GM23248 (cell line): ENCODE results near the gene SECISBP2L. TPM values are rescaled to one million over a fixed set of nuclear protein-coding genes. Genes with fewer than 3 reads are reported as not detected.
A peak's percentile ranks its signal among the peaks of the same experiment; 100 is the strongest.

Source experiments
- DNase-seq: peaks from one replicate; pipeline ENCODE4 v3.0.0-alpha.2; 2015
- H2AFZ ChIP-seq: fragments of 200-600 bp; sonication (generic); 2 replicates; pipeline ENCODE4 v1.6.1; 2016; ENCODE audit warnings: antibody characterized with exemption
- H3F3A ChIP-seq: fragments of 200-600 bp; sonication (generic); 2 replicates; pipeline ENCODE4 v1.6.1; 2016; ENCODE audit warnings: mild to moderate bottlenecking, antibody characterized with exemption, mixed run types; ENCODE audit not compliant: insufficient read depth
- H3K27ac ChIP-seq: fragments of 200-600 bp; sonication (generic); 2 replicates; pipeline ENCODE4 v1.5.1; 2016; ENCODE audit warnings: mild to moderate bottlenecking
- H3K27me3 ChIP-seq: fragments of 200-600 bp; sonication (generic); replicated peaks from 2 replicates; pipeline ENCODE4 v1.6.1; 2016; ENCODE audit warnings: mild to moderate bottlenecking; ENCODE audit not compliant: insufficient read depth
- H3K36me3 ChIP-seq: fragments of 200-600 bp; sonication (generic); 2 replicates; pipeline ENCODE4 v1.6.1; 2016; ENCODE audit warnings: low read depth, mild to moderate bottlenecking
- H3K4me1 ChIP-seq: fragments of 200-600 bp; sonication (generic); 2 replicates; pipeline ENCODE4 v1.6.1; 2016; ENCODE audit warnings: mild to moderate bottlenecking; ENCODE audit not compliant: insufficient read depth
- H3K4me2 ChIP-seq: fragments of 200-600 bp; sonication (generic); one replicate; pipeline ENCODE4 v1.6.1; 2016; ENCODE audit warnings: mild to moderate bottlenecking; ENCODE audit not compliant: unreplicated experiment
- H3K4me3 ChIP-seq: fragments of 200-600 bp; sonication (generic); 2 replicates; pipeline ENCODE4 v1.5.1; 2016; ENCODE audit warnings: mild to moderate bottlenecking
- H3K79me2 ChIP-seq: fragments of 200-600 bp; sonication (generic); 2 replicates; pipeline ENCODE4 v1.6.1; 2016; ENCODE audit warnings: mild to moderate bottlenecking; ENCODE audit not compliant: insufficient read depth
- H3K9ac ChIP-seq: fragments of 200-600 bp; sonication (generic); 2 replicates; pipeline ENCODE4 v1.6.1; 2016; ENCODE audit warnings: mild to moderate bottlenecking
- H3K9me2 ChIP-seq: fragments of 200-600 bp; sonication (generic); 2 replicates; pipeline ENCODE4 v1.6.1; 2016; ENCODE audit warnings: mixed run types, mild to moderate bottlenecking, moderate library complexity; ENCODE audit not compliant: insufficient read depth
- H3K9me3 ChIP-seq: fragments of 200-600 bp; sonication (generic); one replicate; pipeline ENCODE4 v1.6.1; 2017; ENCODE audit warnings: low read depth
- H4K20me1 ChIP-seq: fragments of 200-600 bp; sonication (generic); 2 replicates; pipeline ENCODE4 v1.6.0; 2016; ENCODE audit not compliant: insufficient read depth
- EZH2 ChIP-seq: fragments of 200-600 bp; sonication (generic); IDR thresholded peaks from 2 replicates; pipeline ENCODE4 v1.6.1; 2018; ENCODE audit warnings: antibody characterized with exemption, mild to moderate bottlenecking; ENCODE audit not compliant: insufficient read depth, poor library complexity, severe bottlenecking
- EZH2phosphoT487 ChIP-seq: fragments of 200-600 bp; sonication (generic); IDR thresholded peaks from 2 replicates; pipeline ENCODE4 v1.6.1; 2018; ENCODE audit warnings: antibody characterized with exemption, moderate library complexity, mild to moderate bottlenecking, low read depth; ENCODE audit not compliant: insufficient read depth
- WGBS, 2 experiments: methylation state at CpG; one replicate each; pipeline ENCODE4 v1.1.6; 2015 to 2017; ENCODE audit warnings: low lambda C conversion rate in 2 of 2, low coverage in 1 of 2; ENCODE audit errors: missing lambda C conversion rate in 2 of 2; 5-methylcytosine and 5-hydroxymethylcytosine counted together
- in situ Hi-C: fragments of 300-500 bp; cut with MboI; formaldehyde crosslinking; loops from 2 replicates; pipeline ENCODE4 v1.15.0; 2020
- polyA plus RNA-seq: library from polyadenylated mRNA; unstranded; fragments of >200 nt; fragmentation: Nextera tagmentation; extraction: Ambion mirVana; gene quantifications from 2 replicates; pipeline ENCODE4 v1.2.1, GENCODE V29; 2016
- total RNA-seq: library from RNA; depleted of rRNA; stranded (reverse); fragments of >200 nt; shearing (Covaris generic); gene quantifications from 2 replicates; pipeline ENCODE4 v1.2.3, GENCODE V29; 2014

The SECISBP2L gene
- total and polyA plus RNA-seq, 2 experiments from 2014 or later = 26.8 to 29.8 TPM

DNA sequence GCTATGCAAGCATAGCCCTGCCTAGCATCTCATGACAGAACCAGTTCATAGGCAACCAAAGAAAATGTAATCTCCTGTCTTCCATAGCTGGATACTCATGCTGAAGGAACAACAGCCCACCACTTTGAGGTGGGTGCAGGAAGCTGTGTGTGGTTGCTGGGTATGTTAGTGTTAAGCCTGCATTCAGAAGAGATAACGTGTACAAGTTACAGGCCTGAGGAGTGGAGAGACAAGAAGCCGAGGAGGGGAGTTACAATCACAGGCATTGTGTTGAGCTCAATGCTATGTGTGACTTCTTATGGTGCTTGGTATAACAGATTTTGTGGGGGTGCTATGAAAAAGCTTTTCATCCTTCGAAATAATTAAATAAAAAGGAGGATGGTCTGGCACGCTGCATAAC lies 42.8 kb upstream of the SECISBP2L start:
- H3K4me2 ChIP-seq = no peak overlapping the region
- no peak overlapping the region for H3K9ac ChIP-seq
- H4K20me1 ChIP-seq = no peaks in the 10 kb centered on the region
- H3K36me3 ChIP-seq = no peaks in the 10 kb centered on the region
- H3K27me3 ChIP-seq = no peaks in the 10 kb centered on the region
- no peaks in the 10 kb centered on the region for H3K9me3 ChIP-seq
- in situ Hi-C loops = no loop called here
- no peak for DNase-seq
- no peak overlapping the region for H2AFZ ChIP-seq
- no peaks in the 10 kb centered on the region for H3K79me2 ChIP-seq
- TF ChIP-seq EZH2 (no peak), EZH2phosphoT487 (no peak)
- 75 to 84% methylated on average over 4 of the region's 4 CpGs for WGBS, 2 experiments
- peaks cover 6% of the 10 kb centered on the region for H3K4me1 ChIP-seq
- H3F3A ChIP-seq = peaks cover 13% of the 10 kb centered on the region
- no peak overlapping the region for H3K4me3 ChIP-seq
- H3K27ac ChIP-seq = no peak overlapping the region
- no peaks in the 10 kb centered on the region for H3K9me2 ChIP-seq

DNA sequence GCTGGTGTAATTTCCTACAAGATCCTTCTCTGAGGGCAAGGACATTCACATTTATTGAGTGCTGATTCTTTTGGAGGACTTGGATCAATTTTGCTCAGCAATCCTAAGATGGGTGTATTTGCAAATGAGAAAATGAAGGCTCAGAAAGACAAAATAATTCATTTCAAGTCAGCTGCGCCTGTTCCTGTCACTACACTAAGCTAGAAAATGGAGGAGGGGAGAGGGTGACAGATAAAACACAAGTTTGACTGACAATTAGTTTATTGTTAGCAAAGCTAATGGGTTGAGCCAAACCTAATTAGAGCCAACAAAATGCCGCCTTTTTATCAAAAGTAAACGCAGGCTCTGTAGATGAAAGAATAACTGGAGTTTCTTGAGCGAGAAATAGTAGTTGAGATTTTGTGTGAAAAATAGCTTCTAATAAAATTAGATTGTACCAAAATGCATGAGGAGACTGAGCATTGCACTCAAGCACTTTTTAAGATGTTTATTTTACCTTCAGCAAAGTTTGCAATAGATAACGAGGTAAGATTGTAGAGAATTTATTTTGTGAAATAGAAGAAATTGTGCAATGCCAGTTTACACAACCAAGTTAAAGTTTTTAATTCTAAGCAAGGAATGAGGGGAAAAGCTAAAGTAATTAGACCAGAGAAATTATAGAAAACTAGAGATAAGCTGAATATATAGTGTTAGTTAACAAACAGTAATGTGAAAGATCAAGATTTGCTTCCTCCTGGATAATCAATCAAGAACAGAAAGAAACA lies 39.6 kb upstream of the SECISBP2L start:
- H3K27me3 ChIP-seq = no peaks in the 10 kb centered on the region
- in situ Hi-C loops = no loop called here
- H3K9me3 ChIP-seq = no peaks in the 10 kb centered on the region
- no peaks in the 10 kb centered on the region for H3K79me2 ChIP-seq
- no peak overlapping the region for H3K9ac ChIP-seq
- peaks cover 30% of the 10 kb centered on the region for H3F3A ChIP-seq
- H3K27ac ChIP-seq = no peak overlapping the region
- peaks cover 31% of the 10 kb centered on the region for H3K4me1 ChIP-seq
- no peak for TF ChIP-seq EZH2phosphoT487
- no peak for TF ChIP-seq EZH2
- H3K4me2 ChIP-seq = no peak overlapping the region
- WGBS, 2 experiments = 93 to 94% methylated on average over 5 of the region's 5 CpGs
- no peaks in the 10 kb centered on the region for H3K36me3 ChIP-seq
- no peak overlapping the region for H2AFZ ChIP-seq
- no peaks in the 10 kb centered on the region for H3K9me2 ChIP-seq
- no peak for DNase-seq
- no peaks in the 10 kb centered on the region for H4K20me1 ChIP-seq
- no peak overlapping the region for H3K4me3 ChIP-seq

DNA sequence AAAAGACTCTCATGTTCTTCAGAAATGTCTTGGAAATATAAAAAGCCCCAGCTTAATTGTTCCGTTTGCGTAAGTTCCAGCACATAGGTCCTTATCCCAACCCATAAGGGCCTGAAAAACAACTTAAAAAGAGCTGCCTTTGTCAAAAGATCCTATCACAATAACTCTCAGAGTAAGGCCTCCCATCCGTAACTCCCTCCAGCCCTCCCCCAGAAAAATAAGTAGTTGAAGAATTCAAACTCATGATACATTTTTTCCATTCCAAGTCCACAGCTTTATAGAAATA lies 38.0 kb upstream of the SECISBP2L start:
- Histone ChIP-seq H3K9me2 (no peaks in the 10 kb centered on the region), H3K27me3 (no peaks in the 10 kb centered on the region), H3K27ac (peak overlapping the region; percentile 89), H3K79me2 (no peaks in the 10 kb centered on the region), H3K9ac (peak overlapping the region; percentile 63; the same call in 1 of the 2 replicates), H3K4me3 (no peak overlapping the region), H3F3A (peaks cover 30% of the 10 kb centered on the region), H3K4me2 (no peak overlapping the region), H4K20me1 (no peaks in the 10 kb centered on the region), H3K4me1 (peaks cover 31% of the 10 kb centered on the region), H2AFZ (peak overlapping the region; percentile 33; the same call in 1 of the 2 replicates), H3K9me3 (no peaks in the 10 kb centered on the region), H3K36me3 (no peaks in the 10 kb centered on the region)
- 92 to 98% methylated on average over 3 of the region's 3 CpGs for WGBS, 2 experiments
- DNase-seq = no peak
- in situ Hi-C loops = no loop called here
- TF ChIP-seq EZH2 = no peak

GRCh38 chr15:49083401-49084284 lies 37.4 kb upstream of the SECISBP2L start:
- peak overlapping the region; percentile 55 for H3K4me2 ChIP-seq
- H3K4me1 ChIP-seq = peaks cover 31% of the 10 kb centered on the region
- H3K9ac ChIP-seq = peak overlapping the region; percentile 63
- peak overlapping the region; percentile 89 for H3K27ac ChIP-seq
- in situ Hi-C loops = no loop called here
- H3K4me3 ChIP-seq = peak overlapping the region; percentile 6; the same call in 1 of the 2 replicates
- no peaks in the 10 kb centered on the region for H3K36me3 ChIP-seq
- no peaks in the 10 kb centered on the region for H4K20me1 ChIP-seq
- H2AFZ ChIP-seq = peak overlapping the region; percentile 33
- peaks cover 30% of the 10 kb centered on the region for H3F3A ChIP-seq
- TF ChIP-seq EZH2phosphoT487 = no peak
- TF ChIP-seq EZH2 = no peak
- 63 to 73% methylated on average over 5 of the region's 5 CpGs for WGBS, 2 experiments
- peak; percentile 76 for DNase-seq
- H3K9me2 ChIP-seq = no peaks in the 10 kb centered on the region
- no peaks in the 10 kb centered on the region for H3K9me3 ChIP-seq
- H3K79me2 ChIP-seq = no peaks in the 10 kb centered on the region
- no peaks in the 10 kb centered on the region for H3K27me3 ChIP-seq
